ENCODE data around the gene CACNA1C.

CACNA1C gene

GRCh38 chr12:2208837-2209635, 156.2 kb downstream of the CACNA1C start:
- Histone ChIP-seq H3K36me3 (ENCODE audit: insufficient read depth, low read length) (no peaks in the 10 kb centered on the region), H2AFZ (ENCODE audit: low read depth, low read length) (no peak overlapping the region), H3K4me3 (ENCODE audit: low read length) (no peak overlapping the region), H3K9me3 (ENCODE audit: low read length) (no peaks in the 10 kb centered on the region), H3K27me3 (ENCODE audit: insufficient read depth, low read length) (no peaks in the 10 kb centered on the region), H3K4me1 (ENCODE audit: insufficient read depth, low read length) (peaks cover 9% of the 10 kb centered on the region)

DNA sequence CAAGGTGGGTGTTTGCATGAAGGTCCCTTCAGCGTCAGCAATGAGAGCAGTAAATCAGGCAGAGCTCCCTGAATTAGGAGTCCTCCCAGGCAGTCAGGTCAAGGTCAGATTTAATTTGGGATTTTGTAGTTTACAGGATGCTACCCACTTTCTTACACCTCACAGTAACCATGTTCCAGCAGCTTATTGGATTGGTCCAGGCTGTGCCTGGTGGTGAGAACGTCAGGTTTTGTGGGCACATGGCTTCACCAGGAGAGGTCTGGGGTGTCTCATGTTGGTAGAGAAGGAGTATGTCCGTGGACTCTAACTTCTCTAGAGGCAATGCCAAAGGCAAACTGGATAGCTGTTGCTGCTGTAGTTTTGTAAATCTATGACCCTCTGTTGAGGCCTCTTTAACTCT, 158.3 kb downstream of the CACNA1C start:
- Histone ChIP-seq H3K9me3 (ENCODE audit: low read length) (no peaks in the 10 kb centered on the region), H3K27me3 (ENCODE audit: insufficient read depth, low read length) (no peaks in the 10 kb centered on the region), H3K4me1 (ENCODE audit: insufficient read depth, low read length) (peaks cover 10% of the 10 kb centered on the region), H2AFZ (ENCODE audit: low read depth, low read length) (no peak overlapping the region), H3K36me3 (ENCODE audit: insufficient read depth, low read length) (no peaks in the 10 kb centered on the region), H3K4me3 (ENCODE audit: low read length) (no peak overlapping the region)

GRCh38 chr12:2212537-2212936, 159.8 kb downstream of the CACNA1C start:
- no peak overlapping the region for H3K4me3 ChIP-seq (ENCODE audit: low read length)
- peaks cover 10% of the 10 kb centered on the region for H3K4me1 ChIP-seq (ENCODE audit: insufficient read depth, low read length)
- no peak overlapping the region for H2AFZ ChIP-seq (ENCODE audit: low read depth, low read length)
- no peaks in the 10 kb centered on the region for H3K27me3 ChIP-seq (ENCODE audit: insufficient read depth, low read length)
- H3K36me3 ChIP-seq (ENCODE audit: insufficient read depth, low read length): no peaks in the 10 kb centered on the region
- no peaks in the 10 kb centered on the region for H3K9me3 ChIP-seq (ENCODE audit: low read length)

- Histone ChIP-seq H3K27me3 (ENCODE audit: insufficient read depth, low read length) (no peaks in the 10 kb centered on the region), H3K9me3 (ENCODE audit: low read length) (no peaks in the 10 kb centered on the region), H3K4me1 (ENCODE audit: insufficient read depth, low read length) (peaks cover 10% of the 10 kb centered on the region), H2AFZ (ENCODE audit: low read depth, low read length) (no peak overlapping the region), H3K4me3 (ENCODE audit: low read length) (no peak overlapping the region), H3K36me3 (ENCODE audit: insufficient read depth, low read length) (no peaks in the 10 kb centered on the region)
Observed at GRCh38 chr12:2212971-2213869, 160.4 kb downstream of the CACNA1C start.

- H3K4me3 ChIP-seq (ENCODE audit: low read length): no peak overlapping the region
- no peak overlapping the region for H2AFZ ChIP-seq (ENCODE audit: low read depth, low read length)
- no peaks in the 10 kb centered on the region for H3K27me3 ChIP-seq (ENCODE audit: insufficient read depth, low read length)
- H3K36me3 ChIP-seq (ENCODE audit: insufficient read depth, low read length): no peaks in the 10 kb centered on the region
- H3K9me3 ChIP-seq (ENCODE audit: low read length): no peaks in the 10 kb centered on the region
- H3K4me1 ChIP-seq (ENCODE audit: insufficient read depth, low read length): peaks cover 10% of the 10 kb centered on the region
Observed at GRCh38 chr12:2214411-2214810, 161.6 kb downstream of the CACNA1C start.

DNA sequence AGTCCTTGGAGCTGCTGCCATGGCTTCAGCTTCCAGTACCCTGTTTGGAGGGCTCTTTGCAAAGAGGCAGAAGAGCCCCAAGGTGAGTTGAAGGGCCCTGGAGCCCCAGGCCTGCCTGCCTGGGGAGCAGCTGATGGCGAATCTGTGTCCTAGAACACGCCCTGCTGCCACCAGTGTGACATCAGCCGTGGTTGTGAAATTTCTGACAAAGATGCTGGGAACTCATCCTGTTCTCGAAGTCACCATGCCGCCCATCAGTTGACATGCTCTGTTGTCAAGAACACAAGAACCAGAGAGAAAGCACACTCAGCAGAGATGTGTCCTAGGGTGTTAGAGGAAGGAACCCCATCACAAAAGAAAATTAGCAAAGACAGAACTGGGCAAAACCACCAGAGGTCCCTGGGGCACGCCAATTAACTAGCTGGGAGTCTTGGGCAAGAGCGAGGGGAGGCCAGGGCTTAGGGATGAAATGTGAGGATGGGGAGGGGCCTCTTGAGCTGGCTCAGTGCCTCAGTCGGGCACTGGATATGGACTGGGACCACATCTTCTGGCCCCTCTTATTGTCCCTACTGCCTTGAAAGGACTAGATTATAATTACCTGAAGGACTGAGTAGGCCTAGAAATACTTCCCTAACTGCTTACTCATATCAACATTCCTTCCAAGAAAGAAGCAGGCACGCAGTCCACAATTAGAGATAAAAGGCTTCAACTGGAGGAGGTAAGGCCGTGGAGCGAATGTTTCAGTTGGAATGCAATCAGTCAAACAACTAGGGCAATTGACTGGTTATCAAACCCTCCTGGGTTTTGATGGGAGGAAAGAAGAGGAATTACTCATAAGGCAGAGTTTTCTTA, 163.1 kb downstream of the CACNA1C start:
- H3K4me3 ChIP-seq (ENCODE audit: low read length): no peak overlapping the region
- peaks cover 10% of the 10 kb centered on the region for H3K4me1 ChIP-seq (ENCODE audit: insufficient read depth, low read length)
- H3K9me3 ChIP-seq (ENCODE audit: low read length): no peaks in the 10 kb centered on the region
- no peaks in the 10 kb centered on the region for H3K27me3 ChIP-seq (ENCODE audit: insufficient read depth, low read length)
- no peaks in the 10 kb centered on the region for H3K36me3 ChIP-seq (ENCODE audit: insufficient read depth, low read length)
- H2AFZ ChIP-seq (ENCODE audit: low read depth, low read length): no peak overlapping the region

GRCh38 chr12:2218706-2219105, 165.9 kb downstream of the CACNA1C start:
- no peaks in the 10 kb centered on the region for H3K36me3 ChIP-seq (ENCODE audit: insufficient read depth, low read length)
- H2AFZ ChIP-seq (ENCODE audit: low read depth, low read length): no peak overlapping the region
- H3K27me3 ChIP-seq (ENCODE audit: insufficient read depth, low read length): no peaks in the 10 kb centered on the region
- no peaks in the 10 kb centered on the region for H3K9me3 ChIP-seq (ENCODE audit: low read length)
- peaks cover 4% of the 10 kb centered on the region for H3K4me1 ChIP-seq (ENCODE audit: insufficient read depth, low read length)
- H3K4me3 ChIP-seq (ENCODE audit: low read length): no peak overlapping the region

DNA sequence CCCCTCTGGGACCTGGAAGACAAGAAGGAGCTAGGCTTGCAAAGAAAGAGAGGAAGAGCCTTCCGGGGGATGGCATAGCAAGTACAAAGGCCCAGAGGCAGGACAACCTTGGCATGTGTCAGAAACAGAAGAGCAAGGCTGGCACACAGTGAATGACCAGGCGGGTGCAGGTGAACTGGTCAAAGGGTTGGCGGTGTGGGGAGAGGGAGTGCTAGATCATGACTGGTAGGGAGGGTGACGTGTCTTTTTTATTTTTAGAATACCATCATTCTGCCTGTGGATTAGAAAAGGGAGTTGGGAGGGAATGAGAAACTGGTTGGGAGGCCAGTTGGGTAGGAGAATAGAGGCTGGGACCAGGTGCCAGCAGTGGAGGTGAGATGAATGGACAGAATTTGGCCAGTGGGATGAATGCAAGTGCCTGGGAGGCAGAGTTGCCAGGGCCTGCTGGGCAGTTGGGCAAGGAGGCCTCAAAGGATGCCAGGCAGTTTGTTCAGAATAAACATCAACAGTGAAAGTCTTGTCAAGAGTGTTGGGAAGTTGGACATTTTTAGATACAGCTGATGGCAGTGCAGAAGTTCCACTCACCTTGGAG, 168.3 kb downstream of the CACNA1C start:
- no peaks in the 10 kb centered on the region for H3K36me3 ChIP-seq (ENCODE audit: insufficient read depth, low read length)
- no peaks in the 10 kb centered on the region for H3K4me1 ChIP-seq (ENCODE audit: insufficient read depth, low read length)
- no peaks in the 10 kb centered on the region for H3K27me3 ChIP-seq (ENCODE audit: insufficient read depth, low read length)
- H3K4me3 ChIP-seq (ENCODE audit: low read length): no peak overlapping the region
- no peak overlapping the region for H2AFZ ChIP-seq (ENCODE audit: low read depth, low read length)
- no peaks in the 10 kb centered on the region for H3K9me3 ChIP-seq (ENCODE audit: low read length)

DNA sequence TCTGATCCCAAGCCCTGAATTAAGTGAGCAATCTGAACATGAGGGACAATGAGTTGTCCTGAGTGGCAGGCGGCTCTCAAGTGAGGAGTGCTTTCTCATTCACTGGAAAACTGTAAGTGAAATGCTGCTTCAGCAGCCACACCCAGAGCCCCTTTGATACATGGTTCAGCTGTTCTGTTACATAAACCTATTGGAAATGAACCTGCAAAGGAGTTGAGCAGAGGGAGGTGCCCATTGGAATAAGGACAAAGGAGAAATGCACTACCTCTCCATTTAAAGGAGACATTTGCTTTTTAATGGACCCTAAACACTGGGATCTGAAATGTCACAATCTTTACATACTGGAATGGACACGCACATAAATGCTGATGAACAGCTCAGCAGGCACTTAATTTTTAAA, 169.9 kb downstream of the CACNA1C start:
- Histone ChIP-seq H3K36me3 (ENCODE audit: insufficient read depth, low read length) (no peaks in the 10 kb centered on the region), H3K4me3 (ENCODE audit: low read length) (no peak overlapping the region), H3K27me3 (ENCODE audit: insufficient read depth, low read length) (no peaks in the 10 kb centered on the region), H3K9me3 (ENCODE audit: low read length) (no peaks in the 10 kb centered on the region), H3K4me1 (ENCODE audit: insufficient read depth, low read length) (no peaks in the 10 kb centered on the region), H2AFZ (ENCODE audit: low read depth, low read length) (no peak overlapping the region)

- H3K4me1 ChIP-seq (ENCODE audit: insufficient read depth, low read length): no peaks in the 10 kb centered on the region
- H3K9me3 ChIP-seq (ENCODE audit: low read length): no peaks in the 10 kb centered on the region
Observed at GRCh38 chr12:2224961-2225360, 172.2 kb downstream of the CACNA1C start.

DNA sequence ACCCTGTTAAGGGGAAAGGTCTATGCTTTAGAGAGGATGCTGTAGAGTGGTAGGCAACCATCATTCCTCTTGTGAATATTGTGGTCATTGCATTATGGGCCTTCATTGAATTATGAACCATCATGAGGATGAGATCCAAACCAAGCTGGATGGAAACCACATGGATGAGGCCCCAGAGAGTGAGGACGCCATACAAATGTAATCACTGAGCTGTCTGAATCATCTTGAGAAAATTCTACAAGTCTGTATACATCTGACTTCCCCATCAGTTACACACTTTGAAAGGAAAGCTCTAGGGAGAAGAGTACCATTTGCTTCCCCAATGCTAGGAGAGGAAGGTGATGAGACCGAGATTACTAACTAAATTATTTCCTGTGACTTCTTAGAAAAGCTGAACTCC, 172.9 kb downstream of the CACNA1C start:
- no peak overlapping the region for H2AFZ ChIP-seq (ENCODE audit: low read depth, low read length)
- H3K27me3 ChIP-seq (ENCODE audit: insufficient read depth, low read length): peaks cover 3% of the 10 kb centered on the region
- no peak overlapping the region for H3K4me3 ChIP-seq (ENCODE audit: low read length)
- H3K36me3 ChIP-seq (ENCODE audit: insufficient read depth, low read length): no peaks in the 10 kb centered on the region
- H3K4me1 ChIP-seq (ENCODE audit: insufficient read depth, low read length): no peaks in the 10 kb centered on the region
- H3K9me3 ChIP-seq (ENCODE audit: low read length): no peaks in the 10 kb centered on the region

More at GRCh38 chr12:2224961-2225360, 172.2 kb downstream of the CACNA1C start:
- no peak overlapping the region for H3K4me3 ChIP-seq (ENCODE audit: low read length)
- H2AFZ ChIP-seq (ENCODE audit: low read depth, low read length): no peak overlapping the region
- peaks cover 3% of the 10 kb centered on the region for H3K27me3 ChIP-seq (ENCODE audit: insufficient read depth, low read length)
- H3K36me3 ChIP-seq (ENCODE audit: insufficient read depth, low read length): no peaks in the 10 kb centered on the region

- no peaks in the 10 kb centered on the region for H3K9me3 ChIP-seq (ENCODE audit: low read length)
- H3K4me3 ChIP-seq (ENCODE audit: low read length): no peak overlapping the region
- no peak overlapping the region for H2AFZ ChIP-seq (ENCODE audit: low read depth, low read length)
- H3K27me3 ChIP-seq (ENCODE audit: insufficient read depth, low read length): peaks cover 3% of the 10 kb centered on the region
- no peaks in the 10 kb centered on the region for H3K36me3 ChIP-seq (ENCODE audit: insufficient read depth, low read length)
- H3K4me1 ChIP-seq (ENCODE audit: insufficient read depth, low read length): no peaks in the 10 kb centered on the region
Observed at GRCh38 chr12:2226641-2227040, 173.9 kb downstream of the CACNA1C start.

All from neuron (in vitro differentiated cells).